ENCODE measurements around the gene PTPRK. TPM values are rescaled to one million over a fixed set of nuclear protein-coding genes. Genes with fewer than 3 reads are reported as not detected.

PTPRK gene
- total RNA-seq, 1 experiment from 2014 or later = 34.2 TPM

GRCh38 chr6:128266946-128267345, 253.5 kb downstream of the PTPRK start:
- DNase-seq (ENCODE audit: low read depth, low spot score) = no peak
- no peaks in the 10 kb centered on the region for H3K9me3 ChIP-seq (ENCODE audit: control insufficient read depth in 1 of 2, insufficient read depth in 1 of 2, low read depth in 1 of 2, low read length in 2 of 2)
- no peaks in the 10 kb centered on the region for H3K36me3 ChIP-seq (ENCODE audit: control insufficient read depth in 1 of 2, insufficient read depth in 2 of 2, low read length in 2 of 2)
- no peak overlapping the region for H3K4me3 ChIP-seq (replicated peaks in 1 of 2; ENCODE audit: low read depth in 1 of 2, low read length in 2 of 2)
- ChIA-PET RAD21 (ENCODE audit: low non-redundant PET in 1 of 2, low total read pairs in 2 of 2, uncharacterized antibody in 2 of 2, unreplicated experiment in 2 of 2) (no interaction called here), CTCF (no interaction called here), POLR2A (no interaction called here)
- no peak overlapping the region for H3K9ac ChIP-seq (ENCODE audit: low read length)
- H3K27ac ChIP-seq (ENCODE audit: low read depth, low read length) = no peak overlapping the region
- ATAC-seq = no peak
- H4K20me1 ChIP-seq (ENCODE audit: insufficient read depth) = no peaks in the 10 kb centered on the region
- H3K79me2 ChIP-seq (ENCODE audit: insufficient read depth, low read length) = no peaks in the 10 kb centered on the region
- H3K27me3 ChIP-seq (ENCODE audit: insufficient read depth, low read length) = no peaks in the 10 kb centered on the region
- no peaks in the 10 kb centered on the region for H3K4me1 ChIP-seq (ENCODE audit: control insufficient read depth in 1 of 2, insufficient read depth in 2 of 2, low read length in 2 of 2)
- intact Hi-C loops (cut with micrococcal nuclease) = no loop called here
- no TSS peak for BruUV-seq (replicated peaks)
- no peak overlapping the region for H3K4me2 ChIP-seq (ENCODE audit: low read length)
- TF ChIP-seq ZBTB33 (IDR thresholded peaks at IDR 0.05; ENCODE audit: extremely low read depth, insufficient replicate concordance, low read length) = no peak
- TF ChIP-seq EGR1 (IDR thresholded peaks at IDR 0.05; ENCODE audit: low read depth) = no peak
- TF ChIP-seq CTCF (IDR thresholded peaks at IDR 0.05 in 2 of 3, conservative IDR thresholded peaks at IDR 0.05 in 1 of 3; ENCODE audit: borderline replicate concordance in 1 of 3, insufficient read depth in 1 of 3, low read depth in 2 of 3, low read length in 2 of 3) = no peak
- no peak for TF ChIP-seq JUND (IDR thresholded peaks at IDR 0.05)
- no peak for TF ChIP-seq POLR2A (IDR thresholded peaks at IDR 0.05; ENCODE audit: borderline replicate concordance, extremely low read depth, insufficient read depth, insufficient read length)
- TF ChIP-seq ZNF274 (IDR thresholded peaks at IDR 0.05; ENCODE audit: low read depth, low read length) = no peak
- no peak for TF ChIP-seq MAX (IDR thresholded peaks at IDR 0.05)
- TF ChIP-seq FOSL1 (IDR thresholded peaks at IDR 0.05; ENCODE audit: low read depth) = no peak
- TF ChIP-seq ZFX (IDR thresholded peaks at IDR 0.05) = no peak
- H3K9me2 ChIP-seq (ENCODE audit: insufficient read depth) = no peaks in the 10 kb centered on the region
- no peak overlapping the region for H2AFZ ChIP-seq (ENCODE audit: low read depth, low read length, poor library complexity, severe bottlenecking)
